IPS-18c (cell line): ENCODE data around the gene EDARADD.
A peak's percentile ranks its signal among the peaks of the same experiment; 100 is the strongest.

Experiments
- H3K4me3 ChIP-seq: 2 replicates; pipeline ENCODE4 v1.7.0; 2013; ENCODE audit warnings: low read depth, mild to moderate bottlenecking, low read length, moderate library complexity; ENCODE audit not compliant: insufficient read depth
- H3K9me3 ChIP-seq: one replicate; pipeline ENCODE4 v1.6.1; 2013; ENCODE audit warnings: mild to moderate bottlenecking, low read length, moderate library complexity; ENCODE audit not compliant: control insufficient read depth, insufficient read depth

EDARADD gene

DNA sequence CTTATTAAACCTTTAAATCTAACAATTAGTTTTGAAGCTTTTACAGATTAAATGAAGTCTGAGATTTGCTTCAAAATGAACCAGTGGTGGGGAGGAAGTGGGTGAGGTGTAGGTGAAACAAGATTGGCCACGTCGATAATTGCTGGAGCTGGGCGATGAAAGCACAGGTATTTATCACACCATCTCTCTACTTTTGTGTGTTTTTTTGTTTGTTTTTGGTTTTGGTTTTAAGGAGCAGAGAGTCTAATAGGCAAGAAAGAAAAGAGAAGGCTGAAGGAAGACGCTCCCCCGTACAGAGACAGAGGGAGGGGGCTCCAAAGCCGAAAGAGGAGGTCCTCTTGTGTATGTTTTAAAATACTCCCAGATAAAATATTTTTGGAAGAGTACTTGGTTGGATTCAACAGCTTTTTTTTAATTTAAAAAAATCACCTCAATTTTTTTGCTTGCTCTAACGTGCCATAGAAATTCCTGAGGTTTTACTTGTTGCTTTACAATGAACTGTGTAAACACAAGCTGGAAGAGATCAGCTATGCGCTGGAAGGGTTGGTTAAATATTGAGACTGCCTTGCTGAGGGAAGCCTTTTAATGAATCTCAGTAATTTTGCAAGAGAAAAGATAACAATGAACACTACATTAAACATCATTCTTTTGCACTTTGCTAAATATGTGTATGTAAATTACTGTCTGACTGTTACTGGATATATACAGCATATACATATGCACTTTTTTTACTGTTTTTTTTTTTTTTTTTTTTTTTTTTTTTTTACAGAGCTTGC, 123.0 kb downstream of the EDARADD start:
- Histone ChIP-seq H3K4me3 (no peak overlapping the region), H3K9me3 (no peaks in the 10 kb centered on the region)

DNA sequence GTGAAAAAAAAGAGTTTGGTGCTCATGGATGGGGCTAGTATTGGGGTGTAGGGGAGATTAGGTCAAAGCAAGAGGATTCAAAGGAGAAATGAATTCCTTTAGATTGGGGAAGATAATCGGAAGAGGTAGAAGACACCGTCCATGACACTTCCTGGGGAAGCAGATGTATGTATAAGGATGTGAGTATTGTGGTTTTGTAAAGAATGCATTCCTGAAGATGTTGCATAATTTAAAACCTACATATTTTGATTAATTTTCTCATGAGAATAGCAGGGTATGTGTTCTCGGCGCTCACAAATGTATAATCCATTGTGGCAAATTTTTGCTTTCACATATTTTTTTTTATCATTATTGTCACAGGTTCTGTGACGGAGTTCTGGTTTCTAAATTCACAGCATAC, 124.2 kb downstream of the EDARADD start:
- H3K9me3 ChIP-seq: no peaks in the 10 kb centered on the region
- no peak overlapping the region for H3K4me3 ChIP-seq

- Histone ChIP-seq H3K9me3 (no peaks in the 10 kb centered on the region), H3K4me3 (no peak overlapping the region)
These were observed 126.4 kb downstream of the EDARADD start for GRCh38 chr1:236520445-236521005.

GRCh38 chr1:236522937-236523703, 129.0 kb downstream of the EDARADD start:
- H3K9me3 ChIP-seq: no peaks in the 10 kb centered on the region
- peak overlapping the region; percentile 77; the same call in 1 of the 2 replicates for H3K4me3 ChIP-seq

DNA sequence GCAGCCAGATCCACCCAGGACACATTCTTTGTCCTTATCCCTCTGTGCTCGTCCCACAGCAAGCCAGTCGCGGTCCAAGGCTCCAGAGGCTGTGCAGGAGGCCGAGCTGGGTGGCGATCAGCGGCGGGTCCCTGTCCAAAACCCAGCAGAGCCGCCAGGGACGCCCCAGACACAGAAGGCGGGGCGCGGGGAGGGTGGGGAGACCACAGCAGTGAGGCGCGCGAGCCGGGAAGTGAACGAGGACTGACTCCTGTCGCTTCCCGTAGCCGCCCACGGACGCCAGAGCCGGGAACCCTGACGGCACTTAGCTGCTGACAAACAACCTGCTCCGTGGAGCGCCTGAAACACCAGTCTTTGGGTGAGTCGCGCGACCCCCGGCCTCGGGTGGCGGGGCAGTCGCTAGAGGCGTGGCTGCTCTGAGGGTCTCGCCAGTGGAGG, 129.6 kb downstream of the EDARADD start, which contains the start of gene LGALS8:
Gene LGALS8, plus strand, starts transcription at position 279 of the 438 bp plus-strand sequence. CDS start 2,089 bp downstream, outside the sequence.
- Histone ChIP-seq H3K9me3 (no peaks in the 10 kb centered on the region), H3K4me3 (peak within 1 kb of the TSS; percentile 77)

GRCh38 chr1:236524142-236524894, 130.2 kb downstream of the EDARADD start:
- no peaks in the 10 kb centered on the region for H3K9me3 ChIP-seq
- peak overlapping the region; percentile 77 for H3K4me3 ChIP-seq

- H3K9me3 ChIP-seq: no peaks in the 10 kb centered on the region
- H3K4me3 ChIP-seq: peak overlapping the region; percentile 77
These were observed 130.8 kb downstream of the EDARADD start for GRCh38 chr1:236524895-236525184.

DNA sequence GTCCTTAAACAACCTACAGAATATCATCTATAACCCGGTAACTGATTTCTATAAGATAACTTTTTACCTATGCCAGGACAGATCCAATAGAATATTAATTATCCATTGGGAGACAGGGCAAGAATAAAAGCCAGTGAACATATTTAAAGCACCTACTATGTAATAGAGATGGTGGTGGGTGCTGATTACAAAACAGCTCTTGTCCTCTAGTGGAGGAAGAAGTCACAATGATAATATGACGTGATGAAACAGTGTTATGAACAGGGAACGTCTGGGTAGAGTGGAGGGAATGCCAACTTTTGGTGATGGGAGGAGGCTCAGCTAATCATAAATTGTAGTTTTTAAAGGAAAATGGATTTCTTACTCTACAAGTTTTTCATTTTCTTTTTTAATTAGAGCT, 132.0 kb downstream of the EDARADD start:
- Histone ChIP-seq H3K4me3 (no peak overlapping the region), H3K9me3 (no peaks in the 10 kb centered on the region)

DNA sequence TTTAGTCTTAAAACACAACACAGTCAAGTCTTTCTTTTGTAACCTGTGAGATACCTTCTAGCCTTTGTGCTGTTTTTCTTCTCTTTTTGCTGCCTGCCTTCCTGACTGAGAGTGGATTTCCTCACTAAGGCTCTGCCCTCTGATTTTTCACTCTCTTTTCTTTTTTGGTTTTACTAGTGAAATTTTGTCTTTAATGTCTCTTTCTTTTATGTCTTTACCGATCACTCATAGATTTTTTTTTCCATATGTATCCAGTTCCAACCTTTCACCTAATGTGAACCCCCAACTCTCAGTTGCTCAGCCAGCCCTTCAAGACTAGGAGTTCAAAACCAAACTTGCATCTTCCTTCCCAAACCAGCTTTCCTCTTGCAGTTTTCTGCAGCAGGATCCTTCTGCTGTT, 136.2 kb downstream of the EDARADD start:
- H3K4me3 ChIP-seq: no peak overlapping the region
- H3K9me3 ChIP-seq: no peaks in the 10 kb centered on the region

DNA sequence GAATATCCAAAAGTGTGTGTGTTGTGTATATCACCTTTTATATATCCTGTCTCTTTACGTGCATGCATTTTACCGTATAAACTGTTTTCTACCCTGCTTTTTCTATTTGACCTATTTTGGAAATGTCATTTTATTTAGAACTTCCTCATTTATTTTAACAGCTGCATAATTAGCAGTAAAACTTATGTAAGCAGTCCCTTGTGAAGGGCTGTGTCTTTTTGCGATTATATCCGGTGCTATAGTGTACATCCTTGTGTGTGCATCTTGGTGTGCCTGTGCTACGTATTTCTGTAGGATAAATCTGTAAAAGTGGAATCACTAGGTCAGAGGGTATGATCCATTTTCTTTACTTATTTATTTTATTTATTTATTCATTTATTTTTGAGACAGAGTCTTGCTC, 136.9 kb downstream of the EDARADD start:
- Histone ChIP-seq H3K4me3 (no peak overlapping the region), H3K9me3 (no peaks in the 10 kb centered on the region)

DNA sequence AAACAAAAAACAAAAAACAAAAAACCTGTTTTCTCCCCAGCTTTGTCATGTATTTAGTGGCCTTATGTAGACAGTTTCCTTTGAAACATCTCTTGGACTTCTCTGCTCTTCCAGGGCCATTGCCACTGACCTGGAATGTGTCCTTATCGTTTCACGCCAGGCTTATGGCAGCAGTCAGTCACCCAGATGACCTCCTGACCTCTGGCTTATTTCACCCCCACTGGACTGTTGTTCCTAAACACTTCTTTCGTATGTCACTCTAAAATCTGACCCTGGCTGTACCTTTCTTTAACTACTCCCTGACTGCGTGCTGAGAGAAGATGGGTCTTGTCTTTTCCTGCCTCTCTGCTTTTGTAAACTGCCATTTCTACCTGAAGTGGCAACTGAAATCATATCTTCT, 138.8 kb downstream of the EDARADD start:
- Histone ChIP-seq H3K4me3 (no peak overlapping the region), H3K9me3 (no peaks in the 10 kb centered on the region)

DNA sequence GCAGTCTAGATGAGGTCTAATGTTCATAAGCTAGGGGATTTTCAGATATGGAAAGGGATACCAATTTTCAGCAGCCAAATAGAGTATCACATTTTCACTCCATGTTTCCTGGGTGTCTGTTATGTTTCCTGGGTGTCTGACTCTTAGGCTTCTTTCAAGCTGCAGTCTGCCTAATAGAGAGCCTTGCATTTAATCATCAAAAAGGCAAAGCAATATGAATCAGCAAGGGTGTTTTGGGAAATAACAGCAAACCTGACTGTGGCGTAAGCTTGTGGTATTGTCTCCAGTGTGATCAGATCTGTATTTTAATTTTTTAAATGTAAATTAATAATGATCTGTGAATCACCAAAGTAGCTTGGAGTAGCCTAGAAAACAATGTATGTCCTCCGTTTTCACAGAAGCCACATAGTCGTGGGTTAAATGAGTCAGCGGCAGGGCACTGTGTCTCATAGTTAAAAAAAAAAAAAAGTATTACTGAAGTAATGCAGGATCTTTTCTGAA, 140.1 kb downstream of the EDARADD start:
- no peaks in the 10 kb centered on the region for H3K9me3 ChIP-seq
- H3K4me3 ChIP-seq: no peak overlapping the region
